Measurements from ENCODE around the gene HAGH.
"Not testable (repeated sequence)": the region's sequence is repeated elsewhere in the genome, so short reads cannot be mapped to it uniquely, and the experiment has no call there.

The HAGH gene

DNA sequence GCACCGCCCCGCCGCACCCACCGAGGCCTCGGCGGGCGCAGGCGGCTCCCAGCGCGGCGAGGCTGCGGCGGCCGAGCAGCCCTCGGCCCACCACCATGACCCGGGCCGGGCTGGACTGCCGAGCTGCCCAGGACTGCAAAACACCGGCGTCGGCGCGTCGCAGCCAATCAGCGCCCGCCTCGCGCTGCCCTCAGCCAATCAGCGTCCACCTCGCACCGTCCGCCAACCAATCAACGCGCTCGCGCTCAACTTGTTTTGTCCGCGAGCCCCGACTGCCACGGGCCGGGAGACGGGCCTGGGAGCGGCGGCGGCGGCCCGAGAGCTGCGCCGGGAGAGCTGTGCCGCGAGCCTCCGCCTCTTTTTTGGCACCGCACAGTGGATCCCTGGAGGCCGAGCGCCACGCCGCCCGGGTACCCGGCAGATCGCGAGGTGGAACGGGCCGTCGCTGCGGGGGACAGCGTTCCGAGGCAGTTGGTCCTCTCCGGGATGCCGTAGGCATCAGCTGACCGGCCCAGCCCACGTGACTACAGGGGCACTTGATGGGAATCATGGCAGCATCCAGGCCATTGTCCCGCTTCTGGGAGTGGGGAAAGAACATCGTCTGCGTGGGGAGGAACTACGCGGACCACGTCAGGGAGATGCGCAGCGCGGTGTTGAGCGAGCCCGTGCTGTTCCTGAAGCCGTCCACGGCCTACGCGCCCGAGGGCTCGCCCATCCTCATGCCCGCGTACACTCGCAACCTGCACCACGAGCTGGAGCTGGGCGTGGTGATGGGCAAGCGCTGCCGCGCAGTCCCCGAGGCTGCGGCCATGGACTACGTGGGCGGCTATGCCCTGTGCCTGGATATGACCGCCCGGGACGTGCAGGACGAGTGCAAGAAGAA is at the start of gene HAGH, which contains the start of gene FAHD1:
HAGH (minus strand) TSS at position 135 of the 883 bp plus-strand sequence; CDS start at position 97, 38 bp downstream.
FAHD1 (plus strand) TSS at position 516 of the 883 bp plus-strand sequence; CDS start at position 549, 33 bp downstream.
- DNase-seq (ENCODE audit: low read depth in 2 of 2, low spot score in 1 of 2), result peak; percentile 76 to 82

DNA sequence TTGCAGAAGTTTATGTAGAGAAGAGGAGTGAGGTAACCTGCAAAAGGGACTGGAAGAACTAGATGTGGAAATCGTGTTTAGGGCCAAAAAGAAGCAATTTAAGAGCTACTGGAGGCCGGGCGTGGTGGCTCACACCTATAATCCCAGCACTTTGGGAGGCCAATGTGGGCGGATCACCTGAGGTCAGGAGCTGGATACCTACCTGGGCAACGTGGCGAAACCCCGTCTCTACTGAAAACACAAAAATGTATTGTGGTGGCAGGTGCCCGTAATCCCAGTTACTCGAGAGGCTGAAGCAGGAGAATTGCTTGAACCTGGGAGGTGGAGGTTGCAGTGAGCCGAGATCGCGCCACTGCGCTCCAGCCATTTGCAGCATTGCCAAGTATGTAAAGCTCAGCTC is 49.4 kb upstream of the HAGH start:
- not testable (repeated sequence) for DNase-seq (ENCODE audit: low read depth in 2 of 2, low spot score in 1 of 2)

DNA sequence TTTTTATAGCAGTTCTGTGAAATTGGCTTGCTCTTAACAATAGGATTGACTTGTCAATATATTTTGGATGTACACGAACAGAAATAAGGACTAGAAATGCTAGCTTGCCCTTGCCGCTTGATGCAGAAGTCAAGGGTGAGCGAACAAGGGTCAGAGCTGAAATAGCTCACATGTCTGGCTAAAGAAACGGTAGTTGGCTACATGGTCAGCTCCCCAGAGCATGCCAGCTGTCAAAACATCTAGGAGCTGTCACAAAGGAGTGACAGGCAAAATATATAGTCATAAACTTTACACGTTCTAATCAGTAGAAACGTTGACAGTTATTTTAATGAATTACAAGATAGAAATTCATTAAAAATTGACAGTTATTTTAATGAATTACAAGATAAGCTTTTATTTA is 48.2 kb upstream of the HAGH start:
- DNase-seq (ENCODE audit: low read depth in 2 of 2, low spot score in 1 of 2), result no peak

DNA sequence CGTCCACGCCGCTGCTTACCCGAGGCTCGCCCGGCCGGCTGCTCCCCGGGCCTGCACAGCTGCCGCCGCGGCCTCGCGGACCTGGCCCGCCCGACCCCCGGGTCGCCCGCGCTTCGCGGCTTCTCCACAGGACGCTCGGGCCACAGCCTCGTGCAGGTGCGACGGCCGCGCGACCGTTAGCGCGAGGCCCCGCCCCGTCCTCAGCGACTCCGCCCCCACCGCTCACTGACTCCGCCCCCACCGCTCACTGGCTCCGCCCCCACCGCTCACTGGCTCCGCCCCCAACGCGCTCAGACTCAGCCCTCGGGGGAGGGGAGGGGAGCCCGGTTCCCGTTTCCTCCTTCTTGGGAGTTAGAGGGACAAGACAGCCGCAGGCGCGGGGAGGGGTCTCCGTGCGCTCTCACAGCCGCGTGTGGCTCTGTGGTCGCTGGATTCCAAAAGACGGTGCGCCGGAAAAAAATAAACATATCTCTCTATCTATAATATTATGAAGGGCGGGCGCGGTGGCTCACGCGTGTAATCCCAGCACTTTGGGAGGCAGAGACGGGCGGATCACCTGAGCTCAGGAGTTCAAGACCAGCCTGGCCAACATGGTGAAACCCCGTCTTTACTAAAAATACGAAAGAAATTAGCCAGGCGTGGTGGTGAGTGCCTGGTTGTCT is 45.5 kb upstream of the HAGH start, which contains the start of gene MEIOB:
MEIOB (minus strand) TSS at position 191 of the 662 bp plus-strand sequence. CDS start 3,989 bp downstream, outside the sequence.
- DNase-seq (ENCODE audit: low read depth in 2 of 2, low spot score in 1 of 2), result no peak

DNA sequence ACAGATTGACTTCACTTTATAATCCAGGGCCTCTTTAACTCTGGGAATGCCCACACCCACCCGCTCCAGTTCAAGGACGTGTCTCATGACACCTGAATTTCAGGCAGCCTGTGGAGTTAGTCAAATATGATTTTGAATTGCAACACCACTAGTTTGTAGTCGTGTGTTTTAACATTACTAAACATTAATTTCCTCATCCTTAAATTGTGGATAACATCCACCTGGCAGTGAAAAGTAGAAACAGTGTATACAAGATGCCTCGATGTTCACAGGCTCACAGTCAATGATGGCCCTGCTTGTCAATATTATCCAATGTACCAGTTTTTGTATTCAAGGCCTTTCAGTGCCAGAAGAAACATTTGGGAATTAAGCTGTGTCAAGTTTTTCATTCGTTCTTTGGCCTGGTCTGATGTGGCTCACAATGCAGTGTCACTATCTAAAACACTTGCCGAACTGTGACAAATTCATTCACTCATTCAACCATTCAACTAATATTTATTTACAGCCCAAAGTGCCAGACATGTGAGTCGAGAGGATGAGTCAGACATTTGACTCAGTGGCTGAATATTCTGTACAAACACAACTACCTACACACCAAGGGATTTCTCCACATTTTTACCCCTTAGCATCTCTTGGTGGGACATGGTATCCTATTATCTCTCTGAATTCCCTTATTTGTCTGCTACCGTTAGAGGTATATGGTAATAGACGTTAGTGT is 43.9 kb upstream of the HAGH start:
- no peak for DNase-seq (ENCODE audit: low read depth in 2 of 2, low spot score in 1 of 2)

DNA sequence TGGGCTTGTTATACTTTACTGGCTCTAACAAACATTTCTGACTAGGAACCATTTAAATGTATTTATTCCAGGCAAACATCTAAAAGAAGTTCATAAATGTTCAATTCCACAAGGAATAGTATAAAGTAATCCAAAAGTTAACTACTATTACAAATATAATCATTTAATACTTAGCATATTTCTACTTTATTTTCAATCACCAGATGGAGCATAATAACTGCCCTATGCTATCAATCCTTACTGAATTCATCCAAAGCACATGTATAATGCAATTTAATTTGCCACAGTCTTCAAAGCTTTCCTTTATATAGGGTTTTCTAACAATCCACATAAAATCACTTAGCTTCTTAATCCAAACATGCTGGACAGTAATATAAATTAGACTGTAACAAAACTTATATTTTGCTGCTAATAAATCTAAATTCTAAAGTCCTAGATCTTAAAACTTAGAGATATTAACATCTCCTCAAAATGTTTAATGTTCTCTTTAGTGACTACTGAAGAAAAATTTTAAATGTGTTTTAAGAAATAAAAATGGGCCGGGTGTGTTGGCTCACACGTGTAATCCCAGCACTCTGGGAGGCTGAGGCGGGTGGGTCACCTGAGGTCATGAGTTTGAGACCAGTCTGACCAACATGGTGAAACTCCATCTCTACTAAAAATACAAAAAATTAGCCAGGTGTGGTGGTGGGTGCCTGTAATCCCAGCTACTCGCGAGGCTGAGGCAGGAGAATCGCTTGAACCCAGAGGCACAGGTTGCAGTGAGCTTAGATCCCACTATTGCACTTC is 39.5 kb upstream of the HAGH start:
- no peak for DNase-seq (ENCODE audit: low read depth in 2 of 2, low spot score in 1 of 2)

DNA sequence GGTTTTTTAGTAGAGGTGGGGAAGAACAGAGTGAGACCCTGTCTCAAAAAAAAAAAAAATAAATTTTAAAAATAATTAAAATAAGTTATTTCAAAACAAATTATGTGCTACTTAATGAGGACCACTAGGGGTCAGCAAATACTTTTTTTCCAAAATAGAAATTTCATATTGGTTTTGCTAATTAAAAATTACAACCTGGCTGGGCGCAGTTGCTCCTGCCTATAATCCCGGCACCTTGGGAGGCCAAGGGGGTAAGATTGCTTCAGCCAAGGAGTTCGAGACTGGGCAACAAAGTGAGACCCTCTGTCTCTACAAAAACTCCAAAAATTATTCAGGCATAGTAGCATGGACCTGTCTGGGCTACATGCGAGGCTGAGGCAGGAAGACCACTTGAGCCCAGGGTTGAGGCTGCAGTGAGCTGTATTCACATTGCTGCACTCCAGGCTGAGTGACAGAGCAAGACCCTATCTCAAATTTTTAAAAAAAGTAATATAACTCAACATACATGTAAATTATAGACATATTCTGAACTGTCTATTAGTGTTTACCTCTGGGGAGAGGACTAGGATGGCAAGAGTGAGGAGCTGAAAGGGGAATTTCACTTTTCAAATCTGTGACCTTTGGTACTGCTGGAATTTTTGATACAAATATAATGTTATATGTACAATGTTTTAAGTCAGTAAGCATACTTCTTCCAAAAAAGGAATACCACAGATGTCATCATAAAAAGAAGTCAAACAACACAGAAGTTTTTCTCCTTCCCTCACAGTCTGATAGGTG is 37.2 kb upstream of the HAGH start:
- DNase-seq (ENCODE audit: low read depth in 2 of 2, low spot score in 1 of 2), result no peak

DNA sequence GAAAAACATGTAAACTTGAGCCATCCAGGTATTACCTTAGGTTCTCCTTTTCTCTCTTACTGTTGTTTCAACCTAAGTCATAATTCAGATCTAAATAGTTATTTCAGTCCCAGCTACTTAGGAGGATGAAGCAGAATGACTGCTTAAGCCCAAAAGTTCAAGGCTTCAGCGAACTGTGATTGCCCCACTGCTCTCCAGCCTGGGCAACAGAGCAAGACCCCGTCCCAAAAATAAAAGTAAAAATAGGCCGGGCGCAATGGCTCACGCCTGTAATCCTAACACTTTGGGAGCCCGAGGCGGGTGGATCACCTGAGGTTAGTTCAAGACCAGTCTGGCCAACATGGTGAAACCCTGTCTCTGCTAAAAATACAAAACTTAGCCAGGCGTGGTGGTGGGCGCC is 35.8 kb upstream of the HAGH start:
- DNase-seq (ENCODE audit: low read depth in 2 of 2, low spot score in 1 of 2), result no peak

DNA sequence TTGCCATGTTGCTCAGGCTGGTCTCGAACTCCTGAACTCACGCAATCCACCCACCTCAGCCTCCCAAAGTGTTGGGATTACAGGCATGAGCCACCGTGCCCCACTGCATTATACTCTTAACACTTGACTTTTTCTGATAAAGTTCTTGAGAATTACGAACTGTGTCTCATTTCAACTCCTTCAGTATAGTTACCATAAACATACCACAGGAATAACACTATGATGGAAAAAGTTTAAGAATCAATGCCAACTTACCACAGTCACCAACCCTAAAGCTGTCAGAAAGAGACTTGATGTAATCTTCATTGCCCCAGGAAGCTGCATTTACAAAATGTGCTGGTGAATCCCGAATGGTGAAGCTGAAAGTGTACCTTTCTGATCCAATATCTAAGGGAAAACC is 35.1 kb upstream of the HAGH start:
- no peak for DNase-seq (ENCODE audit: low read depth in 2 of 2, low spot score in 1 of 2)

DNA sequence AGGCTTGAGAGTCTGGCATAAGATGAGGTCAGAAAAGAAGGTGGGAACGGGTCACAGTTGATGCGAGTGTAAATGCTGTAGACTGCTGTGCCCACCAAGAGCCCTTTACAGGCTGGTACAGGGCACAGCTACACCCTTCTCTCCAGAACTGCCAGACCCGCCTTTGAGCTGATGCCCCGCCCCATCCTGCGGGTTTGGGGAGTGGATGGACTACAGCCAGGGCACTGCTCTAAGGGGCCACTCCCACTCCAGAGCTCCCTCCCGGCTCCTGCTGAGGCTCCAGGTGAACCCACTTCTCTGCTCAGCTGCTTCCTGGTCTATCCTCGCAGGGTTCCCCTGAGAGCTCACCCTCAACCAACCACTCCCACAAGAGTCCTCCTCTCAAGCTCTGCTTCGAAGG is 33.0 kb upstream of the HAGH start:
- DNase-seq (ENCODE audit: low read depth in 2 of 2, low spot score in 1 of 2), result no peak

DNA sequence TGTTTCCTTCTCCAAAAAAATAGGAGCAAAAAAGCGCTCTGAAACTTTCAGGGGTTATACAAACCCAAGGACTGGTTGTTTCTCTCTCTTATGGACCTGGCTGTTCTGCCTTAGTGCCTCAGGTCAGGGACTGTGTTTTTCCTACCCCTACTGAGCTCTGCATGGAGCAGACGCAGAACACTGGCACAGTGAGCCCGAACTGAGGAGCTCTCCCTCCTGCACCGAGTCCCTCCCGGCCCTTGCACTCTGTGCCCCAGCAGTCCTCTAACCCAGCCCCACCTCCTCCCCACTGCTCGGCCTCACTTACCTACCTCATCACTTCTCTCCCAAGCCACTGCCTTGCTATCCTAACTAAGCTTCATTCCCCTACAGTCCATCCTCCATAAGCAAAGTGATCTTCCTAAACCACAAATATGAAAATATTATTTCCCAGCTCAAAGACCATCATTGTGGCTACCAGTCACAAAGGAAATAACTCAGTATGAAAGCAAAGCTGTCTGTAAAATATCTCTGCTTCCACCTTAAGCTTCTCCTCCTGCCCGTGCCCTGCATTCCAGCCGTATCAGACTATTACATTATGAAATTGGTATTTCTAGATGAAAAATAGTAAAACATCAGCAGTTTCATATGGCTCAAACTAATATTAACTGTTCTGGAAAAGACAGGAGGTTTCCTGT is 31.7 kb upstream of the HAGH start:
- no peak for DNase-seq (ENCODE audit: low read depth in 2 of 2, low spot score in 1 of 2)

DNA sequence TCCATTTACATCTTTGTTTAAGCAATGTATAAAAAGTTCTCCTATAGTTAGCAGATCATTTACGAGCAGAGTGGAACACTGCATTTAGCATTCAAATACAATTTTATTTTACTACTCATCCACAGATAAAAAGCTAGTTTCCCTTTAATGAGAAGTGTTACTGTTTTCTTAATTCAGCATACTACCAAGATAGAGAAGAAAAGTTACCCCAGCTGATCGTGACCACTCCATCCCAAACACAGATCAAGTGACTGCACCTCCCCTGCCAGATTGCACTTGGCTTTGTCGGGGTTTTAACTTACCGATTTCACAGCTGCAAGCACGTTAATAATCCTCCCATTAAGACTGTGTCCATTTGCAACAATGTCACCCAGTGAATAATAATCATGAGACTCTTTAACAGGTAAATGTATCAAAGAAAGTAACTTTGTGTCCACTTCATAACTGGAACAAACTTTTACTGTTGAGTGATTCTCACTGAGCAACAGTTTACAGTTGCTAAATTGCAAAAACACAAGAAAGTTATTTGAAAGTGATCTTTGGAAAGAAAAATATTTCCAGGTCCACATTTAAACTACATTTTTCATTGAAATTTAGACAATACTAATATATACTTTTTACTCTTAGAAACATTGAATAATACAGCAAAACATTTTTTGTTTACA is 30.9 kb upstream of the HAGH start:
- DNase-seq (ENCODE audit: low read depth in 2 of 2, low spot score in 1 of 2), result no peak

DNA sequence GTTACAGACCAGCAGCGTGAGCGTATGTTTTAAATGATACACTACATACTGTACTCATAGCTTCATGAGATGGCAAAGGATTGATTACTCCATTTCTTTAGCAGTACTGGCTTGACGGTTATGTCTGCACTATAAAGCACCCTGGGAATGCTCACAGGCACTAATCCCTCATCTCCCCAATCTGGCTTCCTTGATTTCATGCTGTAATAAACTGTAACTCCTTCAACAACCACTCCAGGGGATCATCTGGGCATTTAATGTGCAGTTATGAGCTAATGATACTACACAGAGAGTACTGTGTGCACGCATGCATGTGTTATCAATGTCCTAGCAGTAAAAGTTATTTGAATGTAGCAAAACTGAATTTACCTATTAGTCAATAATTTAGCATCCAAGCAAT is 25.2 kb upstream of the HAGH start:
- DNase-seq (ENCODE audit: low read depth in 2 of 2, low spot score in 1 of 2), result no peak

DNA sequence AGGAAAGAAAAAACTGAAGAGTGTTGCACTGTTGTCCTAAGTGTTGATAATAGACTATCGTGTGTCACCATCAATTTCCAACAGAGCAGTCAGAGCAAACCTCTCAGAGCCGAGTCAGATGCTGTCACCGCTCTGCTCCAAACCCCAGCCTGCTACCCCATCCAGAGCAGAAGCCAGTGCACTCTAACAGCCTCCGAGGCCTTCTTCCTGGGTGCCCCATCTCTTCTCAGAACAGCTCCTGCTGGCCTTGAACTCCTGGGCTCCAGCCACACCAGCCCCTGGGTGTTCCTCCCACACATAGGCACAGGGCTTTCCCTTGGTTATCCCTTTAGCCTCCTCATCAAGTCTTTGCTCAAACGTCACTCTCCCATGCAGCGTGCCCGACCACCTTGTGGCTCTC is 24.4 kb upstream of the HAGH start:
- no peak for DNase-seq (ENCODE audit: low read depth in 2 of 2, low spot score in 1 of 2)

DNA sequence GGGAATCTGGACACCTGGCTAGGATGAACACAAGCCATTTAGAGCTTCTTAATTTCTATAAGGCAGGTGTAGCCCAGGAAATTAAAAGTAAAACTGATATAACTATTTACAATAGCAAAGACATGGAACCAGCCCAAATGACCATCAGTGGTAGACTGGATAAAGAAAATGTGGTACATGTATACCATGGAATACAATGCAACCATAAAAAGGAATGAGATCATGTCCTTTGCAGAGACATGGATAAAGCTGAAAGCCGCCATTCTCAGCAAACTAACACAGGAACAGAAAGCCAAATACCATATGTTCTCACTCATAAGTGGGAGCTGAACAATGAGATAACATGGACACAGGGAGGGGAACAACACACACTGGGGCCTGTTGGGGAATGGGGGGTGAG is 19.8 kb upstream of the HAGH start:
- no peak for DNase-seq (ENCODE audit: low read depth in 2 of 2, low spot score in 1 of 2)

DNA sequence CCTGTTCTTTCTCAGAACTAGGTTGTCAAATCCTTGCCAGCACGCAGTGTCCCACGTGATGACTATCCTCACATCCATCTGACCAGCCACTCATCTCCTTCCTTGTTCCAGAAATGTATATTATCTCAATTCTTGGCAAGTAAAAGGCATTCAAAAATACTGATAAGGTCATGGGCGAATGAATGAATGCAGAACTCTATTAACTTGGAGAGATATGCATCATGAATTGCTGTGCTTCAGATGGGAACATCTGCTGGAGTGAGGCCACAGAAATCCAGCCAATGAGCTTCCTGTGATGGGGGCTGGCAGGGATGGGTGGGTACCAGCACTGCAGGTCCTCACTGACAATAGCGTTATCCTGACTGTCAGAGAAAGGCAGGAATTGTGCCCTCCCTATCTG is 19.4 kb upstream of the HAGH start:
- DNase-seq (ENCODE audit: low read depth in 2 of 2, low spot score in 1 of 2), result no peak

DNA sequence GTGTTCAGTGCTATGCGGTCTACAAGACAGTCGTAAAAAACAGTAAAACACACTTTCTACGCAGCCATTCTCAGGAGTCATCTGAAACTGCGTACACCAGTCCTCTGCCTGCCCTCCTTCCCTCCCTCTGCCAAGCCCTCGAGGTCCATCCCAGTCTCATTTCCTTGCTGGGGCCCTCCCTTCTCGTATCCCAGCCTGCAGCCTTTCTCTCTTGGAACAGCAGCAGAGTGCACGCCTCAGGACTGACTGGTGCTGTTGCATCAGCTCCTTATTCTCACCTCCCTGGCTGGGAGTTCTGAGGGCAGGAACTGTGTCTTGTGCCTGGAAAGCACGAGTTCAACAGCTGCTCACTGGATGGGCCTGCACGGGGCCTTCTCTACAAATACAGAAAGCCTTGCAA is 12.9 kb upstream of the HAGH start:
- DNase-seq (ENCODE audit: low read depth in 2 of 2, low spot score in 1 of 2), result no peak

DNA sequence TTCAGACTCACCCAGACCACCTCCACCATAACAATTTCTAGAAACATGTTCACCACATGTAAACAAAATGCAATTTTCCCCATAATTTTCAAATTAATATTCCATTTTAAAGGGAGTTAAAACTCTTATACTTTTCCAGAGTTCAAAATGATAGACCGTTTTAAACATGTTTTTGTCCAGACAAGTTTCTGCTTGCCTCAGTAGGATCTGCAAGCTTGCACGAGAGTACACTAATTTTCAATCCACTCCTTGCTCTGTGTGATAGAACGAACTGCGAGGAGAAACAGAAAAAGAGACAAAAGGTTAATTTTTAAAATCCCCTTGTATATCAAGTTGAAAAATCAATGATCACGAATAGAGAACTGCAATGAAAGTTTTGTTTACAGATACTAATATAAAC is 7.5 kb upstream of the HAGH start:
- DNase-seq (ENCODE audit: low read depth in 2 of 2, low spot score in 1 of 2), result no peak

DNA sequence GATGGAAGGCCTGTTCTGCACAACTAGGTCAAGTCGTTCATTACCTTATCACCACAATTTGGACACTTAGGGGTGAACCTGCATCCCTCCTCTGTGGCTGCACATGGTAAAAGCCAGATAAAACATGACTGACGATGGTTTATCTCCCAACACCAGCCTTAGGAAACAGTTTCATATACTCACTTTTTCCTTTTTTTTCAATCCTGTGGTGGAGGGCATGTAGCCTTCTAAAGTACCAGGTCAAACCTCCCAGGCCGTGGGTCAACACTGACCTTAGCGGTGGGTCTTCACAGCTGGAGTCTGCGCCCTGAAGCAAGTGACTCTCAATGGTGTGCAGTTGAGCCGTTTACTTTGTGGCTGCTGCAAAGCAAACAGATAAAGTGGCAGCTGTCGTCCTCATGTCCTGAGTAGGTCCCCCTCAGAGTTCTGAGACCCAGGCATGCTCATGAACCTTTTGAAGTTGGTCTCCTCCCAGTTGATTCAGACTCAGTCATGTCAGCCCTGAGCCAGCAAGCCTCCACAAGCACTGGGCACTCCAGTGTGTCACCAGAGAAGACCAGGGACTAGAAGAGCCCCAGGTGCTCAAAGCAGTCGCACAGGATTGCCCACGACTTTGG is 6.3 kb upstream of the HAGH start:
- DNase-seq (ENCODE audit: low read depth in 2 of 2, low spot score in 1 of 2), result no peak
